ENCODE data around the gene GPR34.
A peak's percentile ranks its signal among the peaks of the same experiment; 100 is the strongest.

GPR34 gene

GRCh38 chrX:41737065-41737464 is 48.3 kb downstream of the GPR34 start:
- DNase-seq (ENCODE audit: low spot score), result peak; percentile 32

GRCh38 chrX:41739871-41740270 is 51.1 kb downstream of the GPR34 start:
- DNase-seq (ENCODE audit: low spot score), result no peak
